Cardiac muscle cell (in vitro differentiated cells and primary cell): ENCODE data around the gene TMEM86B. TPM values are rescaled to one million over a fixed set of nuclear protein-coding genes. Genes with fewer than 3 reads are reported as not detected.

Experiments used
- DNase-seq, 2 donors: peaks; one replicate each; pipeline versions ENCODE4 v3.0.0 to v3.0.0-alpha.2; 2010 to 2017; ENCODE audit warnings: low read depth in 1 of 2, low spot score in 1 of 2
- H3K27ac ChIP-seq: fragments of 200-600 bp; sonication (generic); 2 replicates; pipeline ENCODE4 v1.5.1; 2016
- H3K27me3 ChIP-seq: fragments of 200-600 bp; sonication (generic); 2 replicates; pipeline ENCODE4 v1.6.0; 2016; ENCODE audit warnings: control low read depth
- H3K36me3 ChIP-seq: fragments of 200-600 bp; sonication (generic); 2 replicates; pipeline ENCODE4 v1.5.1; 2016; ENCODE audit warnings: control low read depth
- H3K4me1 ChIP-seq: fragments of 200-600 bp; sonication (generic); 2 replicates; pipeline ENCODE4 v1.8.1; 2017; ENCODE audit warnings: low read depth, mild to moderate bottlenecking, mixed run types
- H3K4me3 ChIP-seq: fragments of 200-600 bp; sonication (generic); 2 replicates; pipeline ENCODE4 v1.5.1; 2016; ENCODE audit warnings: mild to moderate bottlenecking
- H3K9me3 ChIP-seq: fragments of 200-600 bp; sonication (generic); 2 replicates; pipeline ENCODE4 v1.5.1; 2017; ENCODE audit warnings: low read depth, mild to moderate bottlenecking, control low read depth
- CTCF ChIP-seq: IDR thresholded peaks from 2 replicates; pipeline ENCODE4 v1.5.1; 2012; ENCODE audit warnings: low read depth, mild to moderate bottlenecking, low read length
- polyA plus RNA-seq: library from polyadenylated mRNA; unstranded; fragments of >200 nt; fragmentation: Nextera tagmentation; extraction: Ambion mirVana; gene quantifications from 2 replicates; pipeline ENCODE4 v1.2.1, GENCODE V29; 2016
- total RNA-seq: library from RNA; depleted of rRNA; stranded (reverse); fragments of >200 nt; gene quantifications from 2 replicates; pipeline ENCODE4 v1.2.3, GENCODE V29; 2016

TMEM86B gene
- total and polyA plus RNA-seq, 2 experiments from 2014 or later: 2.6 to 4.7 TPM

DNA sequence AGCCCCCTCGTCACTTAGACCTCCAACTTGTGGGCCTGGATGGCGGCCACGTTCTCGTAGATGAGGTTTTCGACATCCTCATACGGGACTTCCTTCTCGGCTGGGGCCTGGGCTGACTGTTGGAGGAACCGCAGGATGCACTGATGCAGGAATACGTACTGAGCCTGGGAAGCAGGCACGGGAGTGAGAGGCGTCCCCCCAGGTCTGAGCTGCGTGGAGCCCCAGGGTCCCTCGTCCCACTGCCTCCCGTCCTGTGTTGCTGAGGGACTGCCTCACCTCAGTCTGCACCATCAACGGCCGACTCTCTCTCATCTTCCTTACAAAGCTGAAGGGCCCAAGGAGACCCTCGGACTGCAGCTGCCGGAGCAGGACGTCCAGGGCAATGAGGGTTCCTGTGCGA, 46.8 kb downstream of the TMEM86B start:
- H3K27ac ChIP-seq: no peak overlapping the region
- no peak overlapping the region for H3K4me3 ChIP-seq
- no peaks in the 10 kb centered on the region for H3K9me3 ChIP-seq
- H3K36me3 ChIP-seq: no peaks in the 10 kb centered on the region
- H3K4me1 ChIP-seq: no peaks in the 10 kb centered on the region
- DNase-seq: no peak
- no peak for TF ChIP-seq CTCF
- H3K27me3 ChIP-seq: peaks cover 73% of the 10 kb centered on the region

- H3K27ac ChIP-seq: no peak within 1 kb of the TSS
- H3K9me3 ChIP-seq: no peaks in the 10 kb centered on the region
- peak within 1 kb of the TSS; percentile 20 for H3K4me3 ChIP-seq
- H3K4me1 ChIP-seq: no peaks in the 10 kb centered on the region
- H3K36me3 ChIP-seq: no peaks in the 10 kb centered on the region
- DNase-seq: peak; percentile 42 to 71
- no peak for TF ChIP-seq CTCF
- H3K27me3 ChIP-seq: peaks cover 83% of the 10 kb centered on the region
These were observed 48.7 kb downstream of the TMEM86B start, which contains the start of gene SYT5 for GRCh38 chr19:55179606-55180484. Gene SYT5, minus strand, starts transcription at chr19:55180289. Its CDS starts 1,248 bp downstream, at chr19:55179041.

DNA sequence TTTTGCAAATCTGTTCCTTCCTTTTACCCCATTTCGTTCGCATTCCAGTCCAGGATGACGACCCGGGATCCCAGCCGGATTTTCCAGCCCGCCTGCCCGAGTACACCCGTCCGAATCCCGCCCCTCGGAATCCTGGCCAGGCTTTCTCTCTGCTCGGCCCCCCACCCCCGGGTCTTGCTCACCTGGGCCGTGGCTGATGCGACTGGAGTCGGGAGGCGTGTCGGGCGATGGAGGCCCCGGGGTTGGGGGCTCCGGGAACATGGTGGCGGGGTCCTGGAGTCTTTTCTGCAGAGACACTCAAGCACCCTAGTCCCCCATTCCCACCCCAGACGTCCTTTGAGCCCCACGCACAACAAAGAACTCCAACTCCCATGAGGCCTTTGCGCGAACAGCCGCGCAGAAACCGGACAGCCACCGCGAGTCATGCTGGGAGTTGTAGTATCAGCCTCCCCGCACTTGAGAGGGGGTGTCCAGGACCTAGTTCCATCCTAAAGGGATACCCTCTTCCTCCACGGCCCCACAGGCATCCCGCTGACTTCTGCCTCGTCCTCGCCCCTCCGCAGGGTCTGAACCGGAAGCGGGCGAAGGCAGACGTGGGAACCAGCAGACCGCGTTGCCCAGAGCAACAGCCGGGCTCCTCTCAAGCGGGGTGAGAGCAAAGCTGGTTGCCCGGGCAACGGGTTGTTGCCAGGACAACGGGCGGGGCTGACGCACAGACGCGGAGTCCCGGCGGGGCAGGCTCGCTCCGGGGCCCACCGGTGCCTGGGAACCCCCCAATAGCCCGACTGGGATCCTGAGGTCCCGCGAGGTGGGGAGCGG, 49.6 kb downstream of the TMEM86B start:
- Histone ChIP-seq H3K4me3 (peak overlapping the region; percentile 20), H3K9me3 (no peaks in the 10 kb centered on the region), H3K4me1 (no peaks in the 10 kb centered on the region), H3K27ac (no peak overlapping the region), H3K27me3 (peaks cover 92% of the 10 kb centered on the region), H3K36me3 (no peaks in the 10 kb centered on the region)
- no peak for TF ChIP-seq CTCF
- DNase-seq: peak; percentile 63 to 88

Other genes with a start within 250 kb of the TMEM86B start
- 0.42 and 1.7 TPM in 2 replicates for gene GP6, start 190.5 kb downstream of the TMEM86B start, total RNA-seq
- 0.24 TPM in 1 of 2 replicates, not detected in the other for gene GP6, start 190.5 kb downstream of the TMEM86B start, polyA plus RNA-seq
- gene RDH13, start 165.6 kb downstream of the TMEM86B start, total RNA-seq: 31.9 and 41.0 TPM in 2 replicates
- gene RDH13, start 165.6 kb downstream of the TMEM86B start, polyA plus RNA-seq: 23.7 and 27.4 TPM in 2 replicates
- gene EPS8L1, start 152.9 kb downstream of the TMEM86B start, total RNA-seq: 2.0 and 3.9 TPM in 2 replicates
- 1.1 and 1.2 TPM in 2 replicates for gene EPS8L1, start 152.9 kb downstream of the TMEM86B start, polyA plus RNA-seq
- 107 and 120 TPM in 2 replicates for gene PPP1R12C, start 111.1 kb downstream of the TMEM86B start, total RNA-seq
- gene PPP1R12C, start 111.1 kb downstream of the TMEM86B start, polyA plus RNA-seq: 32.9 and 38.0 TPM in 2 replicates
- 16.1 and 25.0 TPM in 2 replicates for gene TNNT1, start 79.6 kb downstream of the TMEM86B start, total RNA-seq
- 34.7 and 35.5 TPM in 2 replicates for gene TNNT1, start 79.6 kb downstream of the TMEM86B start, polyA plus RNA-seq
- gene TNNI3, start 71.0 kb downstream of the TMEM86B start, total RNA-seq: 64.5 and 78.6 TPM in 2 replicates
- 49.8 and 85.5 TPM in 2 replicates for gene TNNI3, start 71.0 kb downstream of the TMEM86B start, polyA plus RNA-seq
- 3.2 and 3.5 TPM in 2 replicates for gene DNAAF3, start 62.1 kb downstream of the TMEM86B start, total RNA-seq
- gene DNAAF3, start 62.1 kb downstream of the TMEM86B start, polyA plus RNA-seq: 7.6 and 14.3 TPM in 2 replicates
- gene SYT5, start 48.5 kb downstream of the TMEM86B start, total RNA-seq: 0.12 and 0.53 TPM in 2 replicates
- not detected in 2 replicates for gene SYT5, start 48.5 kb downstream of the TMEM86B start, polyA plus RNA-seq
- gene PTPRH, start 19.3 kb downstream of the TMEM86B start, total RNA-seq: 3.0 and 6.9 TPM in 2 replicates
- gene PTPRH, start 19.3 kb downstream of the TMEM86B start, polyA plus RNA-seq: 2.3 TPM in 2 replicates
- 87.9 and 91.7 TPM in 2 replicates for gene PPP6R1, start 30.3 kb upstream of the TMEM86B start, total RNA-seq
- 98.7 and 101 TPM in 2 replicates for gene PPP6R1, start 30.3 kb upstream of the TMEM86B start, polyA plus RNA-seq
- 47.2 and 77.7 TPM in 2 replicates for gene HSPBP1, start 51.3 kb upstream of the TMEM86B start, total RNA-seq
- 68.9 and 123 TPM in 2 replicates for gene HSPBP1, start 51.3 kb upstream of the TMEM86B start, polyA plus RNA-seq
- 34.4 and 34.7 TPM in 2 replicates for gene BRSK1, start 55.2 kb upstream of the TMEM86B start, total RNA-seq
- gene BRSK1, start 55.2 kb upstream of the TMEM86B start, polyA plus RNA-seq: 3.5 and 5.6 TPM in 2 replicates
- gene TMEM150B, start 96.6 kb upstream of the TMEM86B start, total RNA-seq: not detected in 2 replicates
- gene TMEM150B, start 96.6 kb upstream of the TMEM86B start, polyA plus RNA-seq: not detected in 2 replicates
- 58.9 and 82.4 TPM in 2 replicates for gene KMT5C, start 111.1 kb upstream of the TMEM86B start, total RNA-seq
- 63.5 and 81.7 TPM in 2 replicates for gene KMT5C, start 111.1 kb upstream of the TMEM86B start, polyA plus RNA-seq
- not detected in 2 replicates for gene COX6B2, start 126.0 kb upstream of the TMEM86B start, total RNA-seq
- 0.06 and 0.17 TPM in 2 replicates for gene COX6B2, start 126.0 kb upstream of the TMEM86B start, polyA plus RNA-seq
- not detected in 2 replicates for gene GARIN5B, start 134.5 kb upstream of the TMEM86B start, total RNA-seq
- not detected in 2 replicates for gene GARIN5B, start 134.5 kb upstream of the TMEM86B start, polyA plus RNA-seq
- 0.12 and 0.49 TPM in 2 replicates for gene IL11, start 141.7 kb upstream of the TMEM86B start, total RNA-seq
- 0.72 TPM in 1 of 2 replicates, not detected in the other for gene IL11, start 141.7 kb upstream of the TMEM86B start, polyA plus RNA-seq
- not detected in 2 replicates for gene TMEM190, start 148.1 kb upstream of the TMEM86B start, total RNA-seq
- 0.85 and 1.3 TPM in 2 replicates for gene TMEM190, start 148.1 kb upstream of the TMEM86B start, polyA plus RNA-seq
- 0.27 and 0.35 TPM in 2 replicates for gene TMEM238, start 155.5 kb upstream of the TMEM86B start, total RNA-seq
- 1.7 and 4.0 TPM in 2 replicates for gene TMEM238, start 155.5 kb upstream of the TMEM86B start, polyA plus RNA-seq
- gene RPL28, start 157.2 kb upstream of the TMEM86B start, total RNA-seq: 757 and 1,325 TPM in 2 replicates
- gene RPL28, start 157.2 kb upstream of the TMEM86B start, polyA plus RNA-seq: 273 and 320 TPM in 2 replicates
- gene UBE2S, start 179.0 kb upstream of the TMEM86B start, total RNA-seq: 54.2 and 244 TPM in 2 replicates
- gene UBE2S, start 179.0 kb upstream of the TMEM86B start, polyA plus RNA-seq: 164 and 471 TPM in 2 replicates
- not detected in 2 replicates for gene SHISA7, start 214.5 kb upstream of the TMEM86B start, total RNA-seq
- not detected in 2 replicates for gene SHISA7, start 214.5 kb upstream of the TMEM86B start, polyA plus RNA-seq
- 99.4 and 200 TPM in 2 replicates for gene ISOC2, start 232.9 kb upstream of the TMEM86B start, total RNA-seq
- gene ISOC2, start 232.9 kb upstream of the TMEM86B start, polyA plus RNA-seq: 73.9 and 89.7 TPM in 2 replicates
- not detected in 2 replicates for gene C19orf85, start 236.0 kb upstream of the TMEM86B start, total RNA-seq
- not detected in 2 replicates for gene C19orf85, start 236.0 kb upstream of the TMEM86B start, polyA plus RNA-seq
- gene ZNF628, start 247.9 kb upstream of the TMEM86B start, total RNA-seq: 15.7 and 16.7 TPM in 2 replicates
- gene ZNF628, start 247.9 kb upstream of the TMEM86B start, polyA plus RNA-seq: 0.95 and 0.96 TPM in 2 replicates